Naive thymus-derived CD4-positive, alpha-beta T cell (primary cell): ENCODE data around the gene GGTA1. TPM values are rescaled to one million over a fixed set of nuclear protein-coding genes. Genes with fewer than 3 reads are reported as not detected.
"Not testable (repeated sequence)": the region's sequence is repeated elsewhere in the genome, so short reads cannot be mapped to it uniquely, and the experiment has no call there.

Experiments
- ATAC-seq: fragments of 150-1000 bp; cut with Tn5 transposase; 2 replicates; pipeline ENCODE4 v1.10.0; 2021; ENCODE audit warnings: mild to moderate bottlenecking, moderate library complexity
- CTCF ChIA-PET: fragments of 350-600 bp; sonication (Branson Sonifier 250); formaldehyde crosslinking; loops from one replicate; lab custom pipeline; 2021; ENCODE audit warnings: antibody characterized with exemption; lab: Charles Lee
- POLR2A ChIA-PET: fragments of 350-600 bp; sonication (Branson Sonifier 250); formaldehyde crosslinking; loops from one replicate; lab custom pipeline; 2021; ENCODE audit warnings: antibody characterized with exemption, inconsistent platforms; lab: Charles Lee
- DNase-seq, 9 donors: peaks; one replicate each; pipeline versions ENCODE4 v3.0.0 to v3.0.0-alpha.2; 2020 to 2022; ENCODE audit warnings: mixed read lengths in 1 of 9
- H3K27ac ChIP-seq: one replicate; pipeline ENCODE4 v1.7.0; 2013; ENCODE audit warnings: mild to moderate bottlenecking, low read depth, low read length, moderate library complexity
- H3K27me3 ChIP-seq, 2 donors: one replicate each; pipeline ENCODE4 v1.7.0; 2013; ENCODE audit warnings: low read length in 2 of 2, mild to moderate bottlenecking in 2 of 2, moderate library complexity in 2 of 2; ENCODE audit not compliant: control insufficient read depth in 2 of 2, insufficient read depth in 2 of 2
- H3K36me3 ChIP-seq, 3 experiments: 1 replicate in 2 of 3; 2 replicates in 1 of 3; pipeline ENCODE4 v1.7.0; 2013; ENCODE audit warnings: low read length in 3 of 3, mild to moderate bottlenecking in 3 of 3, moderate library complexity in 1 of 3; ENCODE audit not compliant: insufficient read depth in 3 of 3, control insufficient read depth in 2 of 3
- H3K4me1 ChIP-seq, 2 donors: one replicate each; pipeline ENCODE4 v1.7.0; 2013; ENCODE audit warnings: low read length in 2 of 2, mild to moderate bottlenecking in 2 of 2, moderate library complexity in 1 of 2; ENCODE audit not compliant: control insufficient read depth in 2 of 2, insufficient read depth in 2 of 2
- H3K4me3 ChIP-seq: 2 replicates; pipeline ENCODE4 v1.7.0; 2013; ENCODE audit warnings: mild to moderate bottlenecking, low read length
- H3K9me3 ChIP-seq, 3 experiments: 1 replicate in 2 of 3; 2 replicates in 1 of 3; pipeline ENCODE4 v1.7.0; 2013; ENCODE audit warnings: low read length in 3 of 3; ENCODE audit not compliant: control insufficient read depth in 2 of 3
- H3K27ac Mint-ChIP-seq, 9 donors: one replicate each; pipeline ENCODE4 v1.8.0; 2020 to 2022; ENCODE audit warnings: mixed read lengths in 9 of 9, mild to moderate bottlenecking in 8 of 9, moderate library complexity in 5 of 9, inconsistent platforms in 2 of 9
- H3K27me3 Mint-ChIP-seq, 5 donors: one replicate each; pipeline ENCODE4 v1.8.0; 2021 to 2022; ENCODE audit warnings: mixed read lengths in 5 of 5, mild to moderate bottlenecking in 1 of 5
- H3K36me3 Mint-ChIP-seq, 5 donors: one replicate each; pipeline ENCODE4 v1.8.0; 2020 to 2022; ENCODE audit warnings: mixed read lengths in 5 of 5, mild to moderate bottlenecking in 3 of 5, inconsistent platforms in 1 of 5
- H3K4me1 Mint-ChIP-seq, 7 donors: one replicate each; pipeline ENCODE4 v1.8.0; 2020 to 2022; ENCODE audit warnings: mixed read lengths in 7 of 7, mild to moderate bottlenecking in 3 of 7, inconsistent platforms in 1 of 7
- H3K4me3 Mint-ChIP-seq, 10 donors: one replicate each; pipeline ENCODE4 v1.8.0; 2020 to 2022; ENCODE audit warnings: mild to moderate bottlenecking in 10 of 10, mixed read lengths in 10 of 10, moderate library complexity in 6 of 10, inconsistent platforms in 2 of 10
- H3K9me3 Mint-ChIP-seq, 11 donors: one replicate each; pipeline ENCODE4 v1.8.0; 2020 to 2022; ENCODE audit warnings: mixed read lengths in 11 of 11, mild to moderate bottlenecking in 4 of 11, inconsistent platforms in 1 of 11, moderate library complexity in 1 of 11
- intact Hi-C, 2 donors: fragments of 100-400 bp; cut with micrococcal nuclease; formaldehyde crosslinking; loops; one replicate each; pipeline ENCODE4 v1.15.1; 2023
- polyA plus RNA-seq, 2 donors: library from polyadenylated mRNA; unstranded; fragments of 300-500 nt; fragmentation: Illumina TruSeq; gene quantifications; one replicate each; pipeline ENCODE4 v1.2.3, GENCODE V29; 2021
- total RNA-seq, 6 experiments: library from RNA in 5 of 6; stranded (reverse) in 5 of 6; gene quantifications; 1 replicate in 5 of 6; 2 replicates in 1 of 6; pipeline ENCODE4 v1.2.3 and lab custom pipeline; 2021 to 2026

GGTA1 gene
- total and polyA plus RNA-seq, 7 experiments from 2014 or later = 1.2 TPM; not detected in 6

GRCh38 chr9:121439016-121439415, 60.6 kb downstream of the GGTA1 start:
- DNase-seq (no peak), ATAC-seq (no peak)
- H3K4me3 Mint-ChIP-seq = no peak overlapping the region
- no peaks in the 10 kb centered on the region for H3K27me3 ChIP-seq
- CTCF ChIA-PET = no interaction called here
- no peaks in the 10 kb centered on the region for H3K9me3 ChIP-seq
- intact Hi-C loops = no loop called here
- peaks cover 0 to 51% (median 12%) of the 10 kb centered on the region in 5 donors for H3K27me3 Mint-ChIP-seq
- no peaks in the 10 kb centered on the region for H3K4me1 Mint-ChIP-seq
- no peaks in the 10 kb centered on the region for H3K36me3 Mint-ChIP-seq
- H3K27ac Mint-ChIP-seq = no peak overlapping the region
- H3K36me3 ChIP-seq = no peaks in the 10 kb centered on the region
- H3K4me3 ChIP-seq = no peak overlapping the region
- H3K4me1 ChIP-seq = no peaks in the 10 kb centered on the region
- POLR2A ChIA-PET = no interaction called here
- peaks cover 0 to 5% (median 0%) of the 10 kb centered on the region in 11 donors for H3K9me3 Mint-ChIP-seq
- no peak overlapping the region for H3K27ac ChIP-seq

- peaks cover 0 to 5% (median 0%) of the 10 kb centered on the region in 11 donors for H3K9me3 Mint-ChIP-seq
- H3K27me3 Mint-ChIP-seq = peaks cover 0 to 42% (median 11%) of the 10 kb centered on the region in 5 donors
- H3K27me3 ChIP-seq = no peaks in the 10 kb centered on the region
- no peaks in the 10 kb centered on the region for H3K36me3 ChIP-seq
- ChIA-PET POLR2A (no interaction called here), CTCF (no interaction called here)
- H3K9me3 ChIP-seq = no peaks in the 10 kb centered on the region
- no peaks in the 10 kb centered on the region for H3K4me1 Mint-ChIP-seq
- no peaks in the 10 kb centered on the region for H3K36me3 Mint-ChIP-seq
- ATAC-seq (no peak), DNase-seq (no peak)
- intact Hi-C loops = no loop called here
- H3K27ac Mint-ChIP-seq = no peak overlapping the region
- no peak overlapping the region for H3K4me3 ChIP-seq
- no peaks in the 10 kb centered on the region for H3K4me1 ChIP-seq
- H3K4me3 Mint-ChIP-seq = no peak overlapping the region
- H3K27ac ChIP-seq = no peak overlapping the region
These were observed 61.8 kb downstream of the GGTA1 start for GRCh38 chr9:121437891-121438290.

- H3K36me3 Mint-ChIP-seq, intact Hi-C loops, DNase-seq, H3K4me1 ChIP-seq, H3K27ac ChIP-seq, POLR2A ChIA-PET, H3K9me3 ChIP-seq, H3K36me3 ChIP-seq, H3K4me3 Mint-ChIP-seq, H3K27me3 ChIP-seq, H3K4me3 ChIP-seq, H3K9me3 Mint-ChIP-seq, H3K27ac Mint-ChIP-seq, ATAC-seq, H3K4me1 Mint-ChIP-seq, CTCF ChIA-PET: not testable (repeated sequence)
- peaks cover 0 to 40% (median 11%) of the 10 kb centered on the region in 5 donors for H3K27me3 Mint-ChIP-seq
These were observed 62.6 kb downstream of the GGTA1 start for GRCh38 chr9:121437046-121437445.

- H3K36me3 ChIP-seq = no peaks in the 10 kb centered on the region
- intact Hi-C loops = no loop called here
- H3K4me3 ChIP-seq = no peak overlapping the region
- H3K27ac ChIP-seq = no peak overlapping the region
- CTCF ChIA-PET = no interaction called here
- no peaks in the 10 kb centered on the region for H3K4me1 ChIP-seq
- ATAC-seq = no peak
- Mint-ChIP-seq H3K4me3 (no peak overlapping the region), H3K4me1 (no peaks in the 10 kb centered on the region), H3K27me3 (peaks cover 0 to 33% (median 11%) of the 10 kb centered on the region in 5 donors), H3K9me3 (peaks cover 0 to 5% (median 0%) of the 10 kb centered on the region in 11 donors), H3K36me3 (peaks cover 0 to 3% (median 0%) of the 10 kb centered on the region in 5 donors), H3K27ac (no peak overlapping the region)
- POLR2A ChIA-PET = no interaction called here
- no peaks in the 10 kb centered on the region for H3K27me3 ChIP-seq
- no peaks in the 10 kb centered on the region for H3K9me3 ChIP-seq
- no peak for DNase-seq
These were observed 64.7 kb downstream of the GGTA1 start for GRCh38 chr9:121434969-121435368.

DNA sequence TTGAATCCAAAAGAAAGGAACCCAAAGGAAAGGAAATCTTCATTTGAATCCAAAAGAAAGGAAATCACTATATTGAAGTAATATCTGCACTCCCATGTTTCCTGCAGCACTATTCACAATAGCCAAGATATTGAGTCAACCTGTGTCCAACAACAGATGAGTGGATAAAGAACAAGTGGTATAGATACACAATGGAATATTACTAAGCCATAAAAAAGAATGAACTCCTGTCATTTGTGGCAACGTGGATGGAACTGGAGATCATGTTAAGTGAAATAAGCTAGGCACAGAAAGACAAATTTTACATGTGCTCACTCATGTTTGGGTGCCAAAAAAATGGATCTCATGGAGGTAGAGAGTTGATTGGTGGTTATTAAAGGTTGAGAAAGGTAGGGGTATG, 71.7 kb downstream of the GGTA1 start:
- POLR2A ChIA-PET = no interaction called here

DNA sequence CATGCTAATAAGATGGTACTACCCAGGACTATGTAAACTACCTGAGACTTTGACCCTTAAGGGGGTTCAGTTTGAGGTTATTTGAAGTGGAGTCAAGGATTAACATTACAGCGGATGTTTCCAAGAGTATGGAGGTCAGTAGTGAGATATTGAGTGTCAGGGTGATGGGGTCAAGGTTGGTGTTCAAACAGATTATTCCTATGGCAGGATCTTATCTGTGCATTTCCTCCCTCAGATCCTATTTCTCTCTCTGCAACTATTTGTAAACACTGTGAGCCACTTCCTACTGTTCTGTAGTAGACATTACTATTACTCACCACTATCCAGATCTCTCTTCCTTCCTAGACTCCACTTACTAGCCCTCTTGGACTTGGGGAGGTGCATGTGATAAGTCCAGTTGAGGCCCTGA, 75.6 kb downstream of the GGTA1 start:
- CTCF ChIA-PET = interaction anchor here (1.0 kb wide), 1 partner anchor 104 kb away, joined by 3 read pairs; no protein-coding TSS in a partner anchor
- peaks cover 0 to 26% (median 9%) of the 10 kb centered on the region in 5 donors for H3K36me3 Mint-ChIP-seq

More for the DNA sequence above, 71.7 kb downstream of the GGTA1 start:
- no peak overlapping the region for H3K27ac ChIP-seq
- intact Hi-C loops = no loop called here
- CTCF ChIA-PET = no interaction called here
- H3K36me3 ChIP-seq = no peaks in the 10 kb centered on the region
- H3K4me1 ChIP-seq = no peaks in the 10 kb centered on the region
- Mint-ChIP-seq H3K4me1 (no peaks in the 10 kb centered on the region), H3K4me3 (no peak overlapping the region), H3K27ac (no peak overlapping the region), H3K9me3 (peaks cover 3 to 33% (median 7%) of the 10 kb centered on the region in 11 donors), H3K27me3 (peaks cover 2 to 41% (median 15%) of the 10 kb centered on the region in 5 donors), H3K36me3 (peaks cover 0 to 17% (median 3%) of the 10 kb centered on the region in 5 donors)
- peaks cover 0 to 4% (median 0%) of the 10 kb centered on the region in 3 experiments for H3K9me3 ChIP-seq
- H3K27me3 ChIP-seq = no peaks in the 10 kb centered on the region
- DNase-seq (no peak), ATAC-seq (no peak)
- H3K4me3 ChIP-seq = no peak overlapping the region

DNA sequence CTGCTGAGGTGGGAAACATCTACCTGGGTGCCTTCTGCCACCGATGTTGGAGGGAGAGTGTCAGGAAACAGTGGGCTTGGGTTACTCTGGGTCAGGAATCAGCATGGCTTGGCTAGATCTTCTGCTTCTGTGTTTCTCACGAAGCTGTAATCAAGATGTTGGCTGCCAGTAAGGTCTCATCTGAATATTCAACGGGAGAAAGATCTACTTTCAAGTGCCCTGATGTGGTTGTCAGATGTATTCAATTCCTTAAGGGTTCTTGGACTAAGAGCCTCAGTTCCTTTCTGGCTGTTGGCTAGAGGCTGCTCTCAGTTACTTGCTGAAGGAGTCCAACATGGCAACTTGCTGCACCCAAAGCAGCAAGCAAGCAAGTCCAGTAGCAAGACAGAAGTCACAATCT, 87.7 kb downstream of the GGTA1 start:
- ATAC-seq (no peak), DNase-seq (no peak)
- H3K27me3 Mint-ChIP-seq = peaks cover 0 to 24% (median 0%) of the 10 kb centered on the region in 5 donors
- no peak overlapping the region for H3K27ac Mint-ChIP-seq
- Histone ChIP-seq H3K36me3 (no peaks in the 10 kb centered on the region), H3K4me1 (no peaks in the 10 kb centered on the region), H3K9me3 (no peaks in the 10 kb centered on the region), H3K27ac (no peak overlapping the region), H3K27me3 (no peaks in the 10 kb centered on the region), H3K4me3 (no peak overlapping the region)
- ChIA-PET CTCF (no interaction called here), POLR2A (no interaction called here)
- no peak overlapping the region for H3K4me3 Mint-ChIP-seq
- intact Hi-C loops = no loop called here
- H3K36me3 Mint-ChIP-seq = no peaks in the 10 kb centered on the region
- no peaks in the 10 kb centered on the region for H3K4me1 Mint-ChIP-seq
- no peaks in the 10 kb centered on the region for H3K9me3 Mint-ChIP-seq

More for the DNA sequence above, 75.6 kb downstream of the GGTA1 start:
- no peaks in the 10 kb centered on the region for H3K4me1 ChIP-seq
- no peaks in the 10 kb centered on the region for H3K36me3 ChIP-seq
- DNase-seq (no peak), ATAC-seq (no peak)
- H3K9me3 ChIP-seq = peaks cover 0 to 4% (median 0%) of the 10 kb centered on the region in 3 experiments
- H3K27me3 Mint-ChIP-seq = peaks cover 8 to 42% (median 27%) of the 10 kb centered on the region in 5 donors
- H3K4me3 ChIP-seq = no peak overlapping the region
- POLR2A ChIA-PET = no interaction called here
- H3K27ac ChIP-seq = no peak overlapping the region
- intact Hi-C loops = no loop called here
- H3K27ac Mint-ChIP-seq = no peak overlapping the region
- no peaks in the 10 kb centered on the region for H3K27me3 ChIP-seq
- no peak overlapping the region for H3K4me3 Mint-ChIP-seq
- peaks cover 0 to 17% (median 5%) of the 10 kb centered on the region in 7 donors for H3K4me1 Mint-ChIP-seq
- H3K9me3 Mint-ChIP-seq = peaks cover 4 to 51% (median 8%) of the 10 kb centered on the region in 11 donors
